Activated T-cell treated with anti-CD3 and anti-CD28 coated beads, Interleukin-2, amount 50 U/mL, for 72 hours (primary cell): ENCODE data around the gene TTL. TPM values are rescaled to one million over a fixed set of nuclear protein-coding genes. Genes with fewer than 3 reads are reported as not detected.
"Not testable (repeated sequence)": the region's sequence is repeated elsewhere in the genome, so short reads cannot be mapped to it uniquely, and the experiment has no call there.

Experiments used
- ATAC-seq, 2 donors: fragments of 150-1000 bp; cut with Tn5 transposase; replicated peaks in 1 of 2; 2 replicates each; pipeline ENCODE4 v1.10.0; 2021; ENCODE audit warnings: moderate library complexity in 2 of 2, mild to moderate bottlenecking in 1 of 2
- DNase-seq, 2 donors: peaks; one replicate each; pipeline ENCODE4 v3.0.0; 2021 to 2022; ENCODE audit warnings: mixed read lengths in 1 of 2
- H3K27ac Mint-ChIP-seq: one replicate; pipeline ENCODE4 v1.8.0; 2022; ENCODE audit warnings: mild to moderate bottlenecking, moderate library complexity, mixed read lengths
- H3K27me3 Mint-ChIP-seq: one replicate; pipeline ENCODE4 v1.8.0; 2022; ENCODE audit warnings: low read depth, mixed read lengths
- H3K36me3 Mint-ChIP-seq, 2 donors: one replicate each; pipeline ENCODE4 v1.8.0; 2022; ENCODE audit warnings: mixed read lengths in 2 of 2, mild to moderate bottlenecking in 1 of 2; ENCODE audit not compliant: insufficient read depth in 2 of 2
- H3K4me1 Mint-ChIP-seq: one replicate; pipeline ENCODE4 v1.8.0; 2022; ENCODE audit warnings: low read depth, mixed read lengths
- H3K4me3 Mint-ChIP-seq, 2 donors: one replicate each; pipeline ENCODE4 v1.8.0; 2022; ENCODE audit warnings: mild to moderate bottlenecking in 2 of 2, mixed read lengths in 2 of 2, moderate library complexity in 2 of 2
- H3K9me3 Mint-ChIP-seq, 2 donors: one replicate each; pipeline ENCODE4 v1.8.0; 2022; ENCODE audit warnings: mixed read lengths in 2 of 2
- total RNA-seq, 2 donors: library from RNA; stranded (reverse); gene quantifications; one replicate each; pipeline ENCODE4 v1.2.3, GENCODE V29; 2022

TTL gene
- total RNA-seq: 10 to 100 TPM; 28.8 to 32.5 TPM

- no peaks in the 10 kb centered on the region for H3K9me3 Mint-ChIP-seq
- peaks cover 2 to 6% of the 10 kb centered on the region in 2 donors for H3K36me3 Mint-ChIP-seq
- DNase-seq: peak; percentile 87 to 89
- peaks cover 51% of the 10 kb centered on the region for H3K4me1 Mint-ChIP-seq
- no peaks in the 10 kb centered on the region for H3K27me3 Mint-ChIP-seq
- ATAC-seq: peak; percentile 78 to 86
- peak within 1 kb of the TSS; percentile 93 to 95 for H3K4me3 Mint-ChIP-seq
- peak within 1 kb of the TSS; percentile 90 for H3K27ac Mint-ChIP-seq
These were observed at the start of gene TTL for GRCh38 chr2:112481528-112482233. TTL (plus strand) TSS chr2:112482156; CDS start chr2:112482345, 189 bp downstream.

- H3K27ac Mint-ChIP-seq, H3K9me3 Mint-ChIP-seq, ATAC-seq, H3K36me3 Mint-ChIP-seq, DNase-seq, H3K27me3 Mint-ChIP-seq: not testable (repeated sequence)
- Mint-ChIP-seq H3K4me3 (peak overlapping the region; percentile 51 to 86), H3K4me1 (peaks cover 29% of the 10 kb centered on the region)
These were observed 49.6 kb upstream of the TTL start for GRCh38 chr2:112432390-112432734.

GRCh38 chr2:112432735-112433479 is 49.0 kb upstream of the TTL start:
- peak in 1 of 2 donors; percentile 68 for ATAC-seq
- not testable (repeated sequence) for H3K9me3 Mint-ChIP-seq, H3K27me3 Mint-ChIP-seq, H3K27ac Mint-ChIP-seq, H3K36me3 Mint-ChIP-seq
- DNase-seq: peak; percentile 22 to 44
- Mint-ChIP-seq H3K4me3 (peak overlapping the region; percentile 70 to 86), H3K4me1 (peaks cover 29% of the 10 kb centered on the region)

GRCh38 chr2:112433480-112433879 is 48.5 kb upstream of the TTL start, which contains the start of gene RGPD8:
RGPD8 (minus strand) TSS chr2:112433645; CDS start chr2:112433453, 192 bp downstream.
- H3K27me3 Mint-ChIP-seq, H3K9me3 Mint-ChIP-seq, H3K36me3 Mint-ChIP-seq: not testable (repeated sequence)
- H3K4me1 Mint-ChIP-seq: peaks cover 29% of the 10 kb centered on the region
- H3K27ac Mint-ChIP-seq: peak within 1 kb of the TSS; percentile 5
- H3K4me3 Mint-ChIP-seq: peak within 1 kb of the TSS; percentile 70 to 86
- ATAC-seq (peak; percentile 100), DNase-seq (peak; percentile 93)

GRCh38 chr2:112433932-112434730 is 47.8 kb upstream of the TTL start:
- Mint-ChIP-seq H3K27ac (no peak overlapping the region), H3K4me1 (peaks cover 29% of the 10 kb centered on the region), H3K9me3 (no peaks in the 10 kb centered on the region), H3K27me3 (no peaks in the 10 kb centered on the region), H3K4me3 (no peak overlapping the region), H3K36me3 (peaks cover 0 to 2% of the 10 kb centered on the region in 2 donors)
- no peak for ATAC-seq
- no peak for DNase-seq

- H3K27me3 Mint-ChIP-seq, H3K27ac Mint-ChIP-seq, H3K36me3 Mint-ChIP-seq, ATAC-seq, H3K9me3 Mint-ChIP-seq, DNase-seq, H3K4me3 Mint-ChIP-seq: not testable (repeated sequence)
- peaks cover 24% of the 10 kb centered on the region for H3K4me1 Mint-ChIP-seq
These were observed 46.9 kb upstream of the TTL start for GRCh38 chr2:112434890-112435715.

- H3K4me1 Mint-ChIP-seq: peaks cover 21% of the 10 kb centered on the region
- H3K27me3 Mint-ChIP-seq, H3K9me3 Mint-ChIP-seq, DNase-seq, H3K4me3 Mint-ChIP-seq, ATAC-seq, H3K36me3 Mint-ChIP-seq, H3K27ac Mint-ChIP-seq: not testable (repeated sequence)
These were observed 46.1 kb upstream of the TTL start for GRCh38 chr2:112435716-112436431.

- not testable (repeated sequence) for H3K27me3 Mint-ChIP-seq, H3K36me3 Mint-ChIP-seq, DNase-seq, H3K9me3 Mint-ChIP-seq, ATAC-seq, H3K4me3 Mint-ChIP-seq, H3K27ac Mint-ChIP-seq
- peaks cover 12% of the 10 kb centered on the region for H3K4me1 Mint-ChIP-seq
These were observed 45.0 kb upstream of the TTL start for GRCh38 chr2:112436993-112437392.

GRCh38 chr2:112437405-112437831 is 44.5 kb upstream of the TTL start:
- H3K27ac Mint-ChIP-seq, H3K4me3 Mint-ChIP-seq, H3K4me1 Mint-ChIP-seq, DNase-seq, ATAC-seq, H3K27me3 Mint-ChIP-seq, H3K36me3 Mint-ChIP-seq, H3K9me3 Mint-ChIP-seq: not testable (repeated sequence)

- not testable (repeated sequence) for H3K27me3 Mint-ChIP-seq, DNase-seq, ATAC-seq, H3K4me3 Mint-ChIP-seq, H3K27ac Mint-ChIP-seq, H3K9me3 Mint-ChIP-seq, H3K36me3 Mint-ChIP-seq, H3K4me1 Mint-ChIP-seq
These were observed 43.2 kb upstream of the TTL start for GRCh38 chr2:112438603-112439261.

GRCh38 chr2:112444256-112444655 is 37.7 kb upstream of the TTL start:
- H3K27ac Mint-ChIP-seq, H3K27me3 Mint-ChIP-seq, H3K36me3 Mint-ChIP-seq: not testable (repeated sequence)

More at GRCh38 chr2:112444256-112444655, 37.7 kb upstream of the TTL start:
- H3K9me3 Mint-ChIP-seq, H3K4me1 Mint-ChIP-seq, H3K4me3 Mint-ChIP-seq, ATAC-seq, DNase-seq: not testable (repeated sequence)
